SHP77 treated with DMSO at 0.1 percent for 48 hours (cell line): ENCODE results near the gene ACADVL.

Experiments
- DNase-seq: peaks from one replicate; lab custom pipeline; 2025; lab: John Stamatoyannopoulos, UW

The ACADVL gene

DNA sequence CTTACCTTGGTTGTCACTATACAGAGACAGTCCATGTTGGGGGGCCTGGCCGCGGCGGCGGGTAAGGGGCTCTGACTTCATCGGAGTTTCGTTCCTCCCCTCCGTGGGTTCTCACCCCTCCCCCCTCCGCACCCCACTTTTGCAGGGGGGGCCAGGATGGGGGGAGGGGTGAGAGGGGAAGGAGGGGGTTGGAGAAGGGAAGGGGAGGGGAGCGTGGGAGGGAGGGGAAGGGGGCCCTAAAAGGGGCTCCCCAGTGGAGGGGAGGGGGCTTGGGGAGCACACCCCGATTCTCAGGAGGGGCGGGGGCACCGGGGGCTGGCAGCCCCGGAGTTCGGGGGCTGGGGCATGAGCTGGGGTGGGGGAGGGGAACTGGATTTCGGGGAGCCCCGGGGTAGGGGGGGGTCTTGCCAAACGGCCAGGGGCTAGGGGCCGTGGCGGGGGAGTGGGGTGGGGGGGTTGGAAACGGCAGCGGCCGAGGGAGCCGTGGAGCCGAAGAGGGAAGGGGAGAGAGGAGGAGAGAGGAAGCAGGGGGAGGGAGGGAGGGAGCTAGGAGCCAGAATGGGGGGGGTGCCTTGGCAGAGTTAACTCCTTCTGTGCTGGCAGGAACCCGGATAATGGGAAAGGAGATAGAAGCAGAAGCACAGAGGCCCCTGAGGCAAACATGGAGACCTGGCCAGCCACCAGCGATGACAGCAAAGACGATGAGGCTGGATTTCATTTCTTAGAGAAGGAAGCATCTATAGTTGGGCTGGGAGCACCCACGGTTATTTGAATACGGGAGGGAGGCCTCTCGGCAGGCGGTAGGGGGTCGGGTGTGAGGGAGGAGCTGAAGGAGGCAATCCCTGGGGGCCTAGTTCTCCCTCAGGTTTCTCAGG, 2.4 kb upstream of the ACADVL start:
- DNase-seq: no peak

DNA sequence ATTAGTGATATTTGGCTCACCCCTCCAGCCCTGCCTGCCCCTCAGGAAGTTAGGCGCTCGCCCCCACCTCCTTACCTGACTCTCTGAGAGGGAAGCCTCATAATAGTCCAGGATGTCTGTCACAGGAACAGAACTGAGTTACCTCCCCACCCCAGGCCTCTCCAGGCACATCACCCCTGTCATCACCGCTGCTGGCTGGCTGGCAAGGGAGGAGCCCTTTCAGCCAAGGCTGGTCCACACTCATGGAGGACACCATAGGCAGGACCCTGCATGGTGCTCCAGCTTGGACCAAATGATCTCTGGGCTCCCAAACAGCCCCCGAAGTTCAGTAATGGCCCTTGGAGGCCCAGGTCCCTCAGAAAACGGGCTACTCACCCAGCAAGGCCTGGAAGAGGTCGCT, 1.6 kb upstream of the ACADVL start:
- no peak for DNase-seq

DNA sequence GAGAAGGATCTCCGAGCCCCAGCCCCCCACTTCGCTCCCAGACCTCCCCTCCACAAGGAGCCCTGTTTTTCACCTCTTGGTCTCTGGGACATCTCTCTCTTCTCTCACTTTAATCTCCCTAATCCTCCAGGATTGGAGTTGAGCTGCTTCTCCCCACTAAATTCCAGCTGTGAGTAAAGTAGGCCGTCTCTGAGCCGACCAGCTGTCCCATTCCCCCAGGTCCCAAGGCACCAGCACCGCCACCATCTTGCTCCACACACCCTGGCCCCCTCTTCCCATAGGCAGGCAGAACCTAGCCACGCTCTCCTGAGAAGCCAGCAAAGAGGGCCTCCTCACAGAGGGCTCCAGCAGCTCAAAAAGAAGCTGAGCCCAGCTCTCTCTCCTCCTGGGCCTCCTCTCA, 980 bp upstream of the ACADVL start:
- no peak for DNase-seq

DNA sequence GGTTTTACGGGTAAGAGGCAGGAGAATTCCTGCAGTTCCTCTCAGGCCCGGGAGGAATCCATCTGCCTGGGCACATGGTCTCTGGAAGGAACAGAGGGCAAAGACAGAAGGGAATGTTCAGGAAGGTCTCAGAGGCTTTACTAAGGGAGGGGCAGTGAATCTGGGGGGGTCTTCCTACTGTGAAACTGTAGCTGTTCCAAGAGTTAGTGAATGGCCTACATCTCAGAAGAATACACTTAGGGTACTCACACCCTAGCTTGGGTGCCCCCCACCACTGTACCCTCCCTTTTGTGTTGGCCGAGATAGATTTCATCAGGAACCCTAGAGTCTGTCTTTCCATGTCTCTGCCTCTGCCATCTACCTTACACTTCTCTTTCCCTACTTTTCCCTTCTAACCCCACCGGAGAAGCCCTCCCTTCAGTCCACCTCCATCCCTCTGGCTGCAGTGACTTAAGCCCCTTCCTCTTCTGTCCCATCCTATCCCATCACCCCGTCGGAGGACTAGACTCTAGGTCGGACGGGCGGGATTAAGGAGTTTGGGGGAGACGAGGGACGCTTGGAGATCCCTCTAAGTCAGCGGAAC, 418 bp upstream of the ACADVL start:
- no peak for DNase-seq

DNA sequence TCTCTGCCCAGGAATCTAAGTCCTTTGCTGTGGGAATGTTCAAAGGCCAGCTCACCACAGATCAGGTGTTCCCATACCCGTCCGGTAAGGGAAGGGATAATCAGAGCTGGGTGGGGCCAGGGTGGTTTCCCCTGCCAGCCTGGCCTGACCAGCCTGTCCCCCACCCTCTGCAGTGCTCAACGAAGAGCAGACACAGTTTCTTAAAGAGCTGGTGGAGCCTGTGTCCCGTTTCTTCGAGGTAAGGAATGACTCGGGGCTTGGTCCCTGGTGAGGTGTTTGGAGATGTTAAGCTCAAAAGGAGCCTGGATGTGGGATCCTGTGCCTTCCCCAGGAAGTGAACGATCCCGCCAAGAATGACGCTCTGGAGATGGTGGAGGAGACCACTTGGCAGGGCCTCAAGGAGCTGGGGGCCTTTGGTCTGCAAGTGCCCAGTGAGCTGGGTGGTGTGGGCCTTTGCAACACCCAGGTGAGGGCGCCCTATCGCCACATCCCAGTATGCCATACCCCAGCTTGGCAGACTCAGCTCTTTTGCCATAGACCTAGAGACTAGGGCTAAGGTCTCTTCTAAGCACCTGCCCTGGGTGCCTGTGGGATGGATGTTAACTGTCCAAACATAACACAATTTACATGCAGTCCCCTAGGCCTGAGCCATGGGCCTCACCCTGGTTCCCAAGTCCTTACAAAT, 997 bp downstream of the ACADVL start:
- DNase-seq: no peak

DNA sequence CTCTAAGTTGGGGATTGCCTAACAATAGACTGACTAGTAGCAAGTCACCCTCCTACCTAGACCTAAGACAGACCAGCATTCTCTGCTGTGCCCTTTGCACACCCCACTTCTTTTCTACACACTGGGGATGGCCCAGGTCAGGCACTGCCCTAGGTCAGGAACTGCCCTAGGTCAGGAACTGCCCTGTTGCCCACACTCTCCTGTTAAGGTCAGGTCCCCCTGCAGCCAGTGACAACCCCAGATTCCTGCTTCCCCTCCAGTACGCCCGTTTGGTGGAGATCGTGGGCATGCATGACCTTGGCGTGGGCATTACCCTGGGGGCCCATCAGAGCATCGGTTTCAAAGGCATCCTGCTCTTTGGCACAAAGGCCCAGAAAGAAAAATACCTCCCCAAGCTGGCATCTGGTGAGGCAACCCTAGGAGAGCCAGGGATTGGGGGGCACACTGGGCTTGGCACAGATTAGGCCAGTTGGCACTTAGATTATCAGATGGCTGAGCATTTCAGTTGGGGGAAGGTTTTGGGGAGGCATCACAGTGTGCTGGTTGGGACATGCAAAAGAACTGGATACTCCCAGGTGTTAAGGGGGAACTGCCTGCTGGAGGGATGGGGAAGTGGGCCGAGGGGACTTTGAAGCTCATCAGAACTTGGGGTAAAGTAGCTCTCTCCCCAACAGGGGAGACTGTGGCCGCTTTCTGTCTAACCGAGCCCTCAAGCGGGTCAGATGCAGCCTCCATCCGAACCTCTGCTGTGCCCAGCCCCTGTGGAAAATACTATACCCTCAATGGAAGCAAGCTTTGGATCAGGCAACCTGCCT, 1.7 kb downstream of the ACADVL start:
- DNase-seq: no peak

DNA sequence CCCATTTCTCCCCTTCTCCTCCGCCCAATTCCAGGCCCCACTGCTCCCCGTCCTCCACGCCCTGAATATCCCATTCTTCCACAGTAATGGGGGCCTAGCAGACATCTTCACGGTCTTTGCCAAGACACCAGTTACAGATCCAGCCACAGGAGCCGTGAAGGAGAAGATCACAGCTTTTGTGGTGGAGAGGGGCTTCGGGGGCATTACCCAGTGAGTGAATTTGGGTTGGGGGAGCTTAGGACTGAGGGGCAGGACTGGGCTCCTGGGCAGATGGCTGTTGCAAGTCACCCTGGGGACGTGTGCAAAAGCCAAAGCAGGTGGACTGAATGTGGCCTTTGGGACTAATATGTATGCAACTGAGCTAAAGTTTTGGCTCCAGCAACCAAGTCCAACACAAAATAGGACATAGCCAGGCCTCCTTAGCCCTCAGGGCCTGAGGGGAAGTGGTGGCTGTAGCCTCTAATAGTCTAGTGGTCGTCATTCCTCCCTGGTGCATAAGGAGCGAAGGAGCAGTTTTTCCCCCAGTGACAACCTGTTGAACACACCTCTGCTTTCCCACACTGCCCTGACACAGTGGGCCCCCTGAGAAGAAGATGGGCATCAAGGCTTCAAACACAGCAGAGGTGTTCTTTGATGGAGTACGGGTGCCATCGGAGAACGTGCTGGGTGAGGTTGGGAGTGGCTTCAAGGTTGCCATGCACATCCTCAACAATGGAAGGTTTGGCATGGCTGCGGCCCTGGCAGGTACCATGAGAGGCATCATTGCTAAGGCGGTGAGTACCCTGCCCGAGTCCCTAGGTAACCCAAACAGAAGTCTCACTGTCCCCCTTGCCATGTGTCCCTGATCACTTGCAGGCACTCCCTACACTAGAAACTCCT, 2.6 kb downstream of the ACADVL start:
- no peak for DNase-seq

DNA sequence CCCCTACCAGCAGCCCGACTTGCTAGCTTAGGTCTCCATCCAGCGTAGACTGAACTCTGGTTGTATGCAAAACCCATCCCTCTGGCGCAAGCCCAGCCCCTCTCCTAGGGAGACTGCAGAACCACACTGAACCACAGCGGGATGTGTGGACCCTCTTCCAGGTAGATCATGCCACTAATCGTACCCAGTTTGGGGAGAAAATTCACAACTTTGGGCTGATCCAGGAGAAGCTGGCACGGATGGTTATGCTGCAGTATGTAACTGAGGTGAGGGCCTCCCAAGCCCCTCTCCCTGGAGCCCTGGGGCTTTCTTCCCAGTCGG, 3.2 kb downstream of the ACADVL start:
- DNase-seq: no peak

DNA sequence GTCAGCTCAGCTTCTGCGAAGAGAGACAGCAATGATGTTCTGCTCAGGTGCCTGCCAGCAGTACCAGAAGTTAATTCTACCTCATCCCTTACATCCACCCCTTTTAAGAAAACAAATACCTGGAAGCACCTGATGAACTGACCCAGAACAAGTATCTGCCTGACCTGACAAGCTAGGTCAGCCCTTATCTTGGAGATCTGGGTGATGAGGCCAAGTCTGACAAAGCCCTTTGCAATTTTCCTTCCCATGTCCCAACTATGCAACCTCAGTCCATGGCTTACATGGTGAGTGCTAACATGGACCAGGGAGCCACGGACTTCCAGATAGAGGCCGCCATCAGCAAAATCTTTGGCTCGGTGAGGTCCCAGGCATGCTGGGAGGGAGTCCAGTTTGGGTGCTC, 3.6 kb downstream of the ACADVL start:
- no peak for DNase-seq

DNA sequence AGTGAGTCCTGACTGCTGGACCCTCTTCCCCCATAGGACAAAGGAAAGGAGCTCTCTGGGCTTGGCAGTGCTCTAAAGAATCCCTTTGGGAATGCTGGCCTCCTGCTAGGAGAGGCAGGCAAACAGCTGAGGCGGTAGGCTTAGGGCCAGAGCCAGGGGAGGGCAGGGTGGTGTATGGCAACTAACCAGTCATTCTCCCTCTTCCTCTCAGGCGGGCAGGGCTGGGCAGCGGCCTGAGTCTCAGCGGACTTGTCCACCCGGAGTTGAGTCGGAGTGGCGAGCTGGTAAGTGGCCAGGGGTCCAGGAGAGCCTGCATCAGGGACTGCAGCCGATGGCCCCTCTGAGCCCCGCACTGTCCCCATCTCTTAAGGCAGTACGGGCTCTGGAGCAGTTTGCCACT, 4.4 kb downstream of the ACADVL start:
- DNase-seq: no peak

DNA sequence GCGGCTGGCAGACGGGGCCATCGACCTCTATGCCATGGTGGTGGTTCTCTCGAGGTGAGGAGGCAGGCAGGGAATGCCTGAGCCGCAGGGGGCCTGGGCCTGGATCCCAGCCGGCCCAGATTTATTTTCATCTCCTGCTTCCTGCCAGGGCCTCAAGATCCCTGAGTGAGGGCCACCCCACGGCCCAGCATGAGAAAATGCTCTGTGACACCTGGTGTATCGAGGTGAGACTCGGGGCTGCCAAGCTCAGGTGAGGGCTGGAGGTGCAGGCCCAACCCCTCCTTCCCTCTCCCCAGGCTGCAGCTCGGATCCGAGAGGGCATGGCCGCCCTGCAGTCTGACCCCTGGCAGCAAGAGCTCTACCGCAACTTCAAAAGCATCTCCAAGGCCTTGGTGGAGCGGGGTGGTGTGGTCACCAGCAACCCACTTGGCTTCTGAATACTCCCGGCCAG, 4.9 kb downstream of the ACADVL start:
- no peak for DNase-seq

DNA sequence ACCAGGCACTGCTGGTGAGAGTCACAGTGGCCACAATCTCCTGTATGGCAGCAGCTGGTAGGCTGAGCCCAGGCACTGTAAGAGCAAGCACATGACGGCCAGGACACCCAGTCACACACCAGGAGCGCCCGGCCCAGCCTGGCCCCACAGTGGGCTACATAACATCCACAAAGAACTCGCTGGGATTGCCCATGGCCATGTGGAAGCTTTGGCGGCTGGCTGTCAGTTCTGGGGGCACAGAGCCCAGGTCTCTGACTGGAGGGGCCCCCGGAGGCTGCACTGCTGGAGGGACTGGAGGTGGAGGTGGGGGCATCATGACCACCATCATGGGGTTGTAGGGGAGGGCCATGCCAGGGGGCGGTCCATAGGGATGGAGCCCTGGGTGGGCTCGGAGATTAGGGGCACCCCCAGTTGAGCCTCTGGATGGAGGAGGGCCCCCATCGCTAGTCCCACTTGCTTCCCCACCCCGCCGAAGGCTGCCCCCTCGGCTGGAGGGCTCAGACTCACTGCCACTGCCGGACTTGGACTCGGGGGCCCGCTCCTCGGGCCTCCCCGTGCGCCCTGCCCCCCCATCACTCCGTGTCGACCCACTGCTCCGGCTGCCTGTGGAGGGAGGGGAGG, 6.1 kb downstream of the ACADVL start:
- DNase-seq: no peak

DNA sequence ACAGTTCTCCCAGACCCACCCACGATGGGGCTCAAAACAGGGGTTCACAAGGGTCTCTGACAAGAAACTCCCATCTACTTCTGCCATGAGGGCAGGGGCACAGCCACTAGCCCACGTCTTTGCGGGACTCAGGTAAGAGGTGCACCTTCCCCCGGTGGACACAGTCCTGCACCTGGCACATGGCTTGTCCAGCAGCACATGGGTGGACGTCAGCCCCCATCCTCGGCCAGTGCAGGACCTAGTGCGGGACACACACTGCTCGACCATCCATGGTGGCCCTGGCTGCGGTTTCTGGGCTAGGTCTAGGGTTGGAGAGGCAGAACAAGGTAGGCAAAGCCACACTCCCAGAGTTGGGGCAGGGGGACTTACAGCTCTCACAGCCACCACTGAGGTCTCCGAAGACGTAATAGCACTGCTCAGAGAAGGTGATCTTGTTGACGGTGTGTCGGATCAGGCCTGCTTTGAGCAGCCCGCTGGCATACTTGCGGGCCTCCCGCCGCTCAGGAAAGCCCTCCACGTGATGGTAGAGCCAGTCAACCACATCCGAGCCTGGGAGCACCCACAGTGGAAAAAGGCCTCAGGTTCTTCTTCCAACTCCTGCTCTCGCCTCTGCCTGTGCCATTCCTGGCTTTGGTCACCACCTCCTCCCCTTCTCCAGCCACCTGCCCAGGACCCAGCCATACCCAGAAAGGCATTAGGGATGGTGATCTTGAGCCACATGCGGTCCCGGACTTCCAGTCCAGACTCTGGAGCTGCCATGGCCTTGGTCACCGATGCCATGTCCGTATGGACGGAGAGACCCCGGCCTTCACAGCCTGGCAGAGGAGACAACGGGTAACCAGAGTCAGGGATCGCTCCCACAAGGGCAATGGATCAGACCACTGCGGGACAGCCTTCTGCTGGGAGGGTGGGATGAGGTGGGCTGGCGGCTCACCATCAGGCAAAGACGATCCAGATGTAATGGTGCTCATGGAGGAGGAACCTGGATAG, 7.3 kb downstream of the ACADVL start:
- no peak for DNase-seq

DNA sequence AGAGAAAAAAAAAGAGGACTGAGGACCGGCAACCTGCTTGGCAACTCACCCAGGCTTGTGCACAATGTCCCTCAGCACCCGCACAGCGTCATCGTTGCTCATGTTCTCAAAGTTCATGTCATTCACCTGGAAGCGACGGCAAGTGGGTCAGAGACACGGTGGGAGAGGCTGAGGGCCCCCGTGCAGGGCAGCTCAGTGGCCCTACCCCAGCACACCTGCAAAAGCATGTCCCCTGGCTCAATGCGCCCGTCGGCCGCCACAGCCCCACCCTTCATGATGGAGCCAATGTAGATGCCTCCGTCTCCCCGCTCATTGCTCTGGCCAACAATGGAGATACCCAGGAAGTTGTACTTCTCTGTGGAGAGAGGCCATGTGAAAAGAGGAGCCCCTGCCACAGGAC, 9.2 kb downstream of the ACADVL start:
- DNase-seq: no peak

DNA sequence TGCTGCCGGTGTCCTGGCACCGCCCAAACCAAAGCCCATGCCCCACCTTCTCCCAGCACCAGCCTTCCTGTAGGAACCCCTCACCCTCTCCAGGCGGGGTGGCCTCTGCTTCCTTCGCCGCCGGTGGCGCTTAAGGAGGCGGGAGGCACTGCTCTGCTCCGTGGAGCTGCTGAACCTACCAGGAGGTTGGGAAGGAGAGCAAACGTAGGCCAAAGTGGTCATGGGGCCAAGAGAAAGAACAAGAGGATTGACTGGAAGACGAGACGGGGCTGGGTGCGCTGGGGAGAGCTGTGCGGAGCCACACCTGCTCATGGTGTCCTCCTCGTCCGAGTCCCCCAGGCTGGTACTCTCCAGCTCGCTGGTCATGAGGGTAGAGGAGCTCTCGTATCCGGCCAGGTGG, 9.8 kb downstream of the ACADVL start:
- DNase-seq: no peak

DNA sequence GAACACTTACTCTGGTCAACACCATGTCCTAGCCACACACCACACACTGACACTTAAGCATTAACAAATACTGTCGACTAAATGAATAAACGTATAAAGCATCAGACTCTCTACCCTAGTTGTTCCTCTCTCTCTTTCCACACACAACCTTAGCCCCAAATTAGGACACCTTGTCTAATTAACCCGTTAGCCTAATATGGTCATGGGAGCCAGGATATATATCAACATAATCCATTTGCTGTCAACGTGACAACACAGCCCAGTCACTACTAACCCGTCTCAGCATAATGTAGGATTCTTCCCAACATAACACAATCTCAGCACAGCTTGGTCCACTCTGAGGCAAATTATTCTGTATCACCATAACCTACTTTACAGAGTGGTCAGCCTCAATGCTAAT, 12.4 kb downstream of the ACADVL start:
- DNase-seq: no peak

DNA sequence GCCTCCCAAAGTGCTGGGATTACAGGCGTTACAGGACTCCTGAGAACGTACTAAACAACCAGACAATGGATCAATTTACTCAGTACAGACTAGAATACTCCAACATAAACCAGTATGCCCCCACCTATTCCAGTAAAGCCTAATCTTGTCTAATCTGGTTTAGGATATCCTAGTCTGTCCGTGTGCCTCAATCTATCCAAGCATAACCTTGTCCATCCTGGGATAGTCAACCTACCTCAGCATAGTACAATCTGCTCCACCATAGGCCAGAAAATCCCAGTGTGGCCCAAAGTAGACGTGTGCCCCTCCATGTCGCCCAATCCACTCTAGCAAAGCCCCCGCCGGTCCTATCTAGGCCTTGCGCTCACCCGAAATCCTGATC, 14.0 kb downstream of the ACADVL start:
- no peak for DNase-seq

DNA sequence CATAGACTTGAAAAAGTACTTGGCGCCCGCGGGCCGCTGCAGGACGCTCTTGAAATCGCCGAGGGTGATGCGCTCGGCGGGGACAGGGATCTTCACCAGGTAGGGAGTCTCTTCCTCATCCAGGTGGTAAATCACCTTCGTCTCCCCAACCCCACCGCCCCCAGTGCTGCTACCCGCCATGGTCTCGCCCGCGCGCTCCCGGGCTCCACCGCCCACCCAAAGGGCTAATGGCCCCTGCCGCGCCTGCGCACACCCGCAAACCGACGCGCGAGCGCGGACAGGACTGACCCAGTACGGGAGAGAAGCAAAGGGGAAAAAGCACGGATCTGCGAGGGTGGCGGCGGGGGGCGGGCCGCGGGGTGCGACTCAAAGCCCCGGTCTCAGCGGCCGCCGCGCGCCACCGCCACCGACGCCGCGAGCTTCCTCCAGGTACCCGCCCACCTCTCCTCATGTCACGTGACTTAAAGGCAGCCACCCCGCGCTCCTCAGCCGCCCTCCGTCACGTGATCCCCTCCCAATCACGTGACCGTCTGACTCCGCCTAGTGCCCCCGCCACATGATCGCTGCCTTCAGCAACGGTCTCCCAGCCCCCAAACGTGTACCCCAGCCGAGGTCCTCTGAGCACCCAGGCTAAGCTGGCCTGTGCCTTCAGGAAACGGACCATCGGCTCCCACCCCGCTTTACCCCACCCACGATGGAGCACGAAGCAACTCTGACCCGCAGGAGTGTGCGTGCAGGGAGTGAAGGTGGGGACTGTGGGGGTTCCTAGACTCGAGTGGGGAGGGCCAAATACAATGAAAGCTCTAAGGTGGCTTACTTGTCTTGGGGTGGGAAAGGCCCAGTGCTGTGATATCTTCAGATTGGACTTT, 14.6 kb downstream of the ACADVL start, which contains the start of gene DVL2:
Gene DVL2, minus strand, starts transcription at position 435 of the 869 bp plus-strand sequence. Its CDS starts 255 bp downstream, at position 180.
- DNase-seq: peak; percentile 86
